H1 (cell line): Measurements from ENCODE around the gene CREB3L4. TPM values are rescaled to one million over a fixed set of nuclear protein-coding genes. Genes with fewer than 3 reads are reported as not detected.

Experiments used
- CHD1 ChIP-seq: IDR thresholded peaks from 2 replicates; pipeline ENCODE4 v1.6.1; 2012; ENCODE audit warnings: low read depth, low read length, improper control_type of control experiment
- CHD7 ChIP-seq: fragments of 300-600 bp; sonication (generic); IDR thresholded peaks from 2 replicates; pipeline ENCODE4 v1.7.1; 2012; ENCODE audit warnings: low read length, moderate library complexity, mild to moderate bottlenecking, inconsistent platforms; ENCODE audit not compliant: insufficient replicate concordance
- CTBP2 ChIP-seq: IDR thresholded peaks from 2 replicates; pipeline ENCODE4 v1.7.0; 2011; ENCODE audit warnings: borderline replicate concordance, mild to moderate bottlenecking, moderate library complexity, mixed read lengths, low read length; ENCODE audit not compliant: insufficient read depth, insufficient read length
- POLR2A ChIP-seq, 2 experiments: IDR thresholded peaks; 1 replicate in 1 of 2; 2 replicates in 1 of 2; pipeline ENCODE4 v1.6.1; 2011; ENCODE audit warnings: low read depth in 2 of 2, low read length in 2 of 2, mild to moderate bottlenecking in 2 of 2; ENCODE audit errors: control extremely low read depth in 1 of 2
- SIX5 ChIP-seq: IDR thresholded peaks from 2 replicates; pipeline ENCODE4 v1.6.1; 2011; ENCODE audit warnings: mild to moderate bottlenecking, low read depth, low read length
- polyA plus RNA-seq, 7 experiments: library from polyadenylated mRNA; depleted of rRNA in 3 of 7; stranded (reverse) in 5 of 7; unstranded in 2 of 7; fragments of >200 nt in 5 of 7; fragments of 200-250 nt in 2 of 7; gene quantifications; 1 replicate in 5 of 7; 2 replicates in 1 of 7; 4 replicates in 1 of 7; pipeline versions ENCODE4 v1.2.1 to v1.2.3, GENCODE V29; 2011 to 2013; ENCODE audit warnings: missing spikeins in 2 of 7, mixed read lengths in 2 of 7
- total RNA-seq: library from RNA; stranded (reverse); fragmentation: NEBNext Ultra II Directional; extraction: Animal tissue kit (Norgen Biotek cat#: 25700); gene quantifications from 2 replicates; pipeline ENCODE4 v1.2.1, GENCODE V29; 2021
- TF ChIP-seq, protein P1 (sequence below): IDR thresholded peaks from 2 replicates; pipeline ENCODE4 v1.6.1; 2012; ENCODE audit warnings: inconsistent platforms

Gene CREB3L4
- total and polyA plus RNA-seq, 2 of the 8 experiments (the other 6 are each of a cell fraction or from before 2014, with no cell fraction given): 34.4 to 54.0 TPM

- no peak for TF ChIP-seq CHD7
- no peak for TF ChIP-seq CHD1
- TF ChIP-seq SIX5: no peak
- TF ChIP-seq, protein P1, sequence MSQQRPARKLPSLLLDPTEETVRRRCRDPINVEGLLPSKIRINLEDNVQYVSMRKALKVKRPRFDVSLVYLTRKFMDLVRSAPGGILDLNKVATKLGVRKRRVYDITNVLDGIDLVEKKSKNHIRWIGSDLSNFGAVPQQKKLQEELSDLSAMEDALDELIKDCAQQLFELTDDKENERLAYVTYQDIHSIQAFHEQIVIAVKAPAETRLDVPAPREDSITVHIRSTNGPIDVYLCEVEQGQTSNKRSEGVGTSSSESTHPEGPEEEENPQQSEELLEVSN: no peak
- no peak for TF ChIP-seq POLR2A (IDR thresholded peaks at IDR 0.05; ENCODE audit: control extremely low read depth in 1 of 2, low read depth in 2 of 2, low read length in 2 of 2)
- TF ChIP-seq CTBP2: no peak
Observed at GRCh38 chr1:153951801-153952200, 15.9 kb upstream of the CREB3L4 start (continued).
